HepG2 (cell line): ENCODE measurements around the gene PROP1. TPM values are rescaled to one million over a fixed set of nuclear protein-coding genes. Genes with fewer than 3 reads are reported as not detected.

Experiments
- FOXJ3 ChIP-seq: sonication (generic); formaldehyde crosslinking; IDR thresholded peaks from 2 replicates; pipeline ENCODE4 v1.4.0; 2020; ENCODE audit warnings: missing genetic modification reagents, mild to moderate bottlenecking, borderline replicate concordance
- NCOR1 ChIP-seq: fragments of 200-600 bp; sonication (generic); IDR thresholded peaks from 2 replicates; pipeline ENCODE4 v1.7.0; 2017; ENCODE audit warnings: antibody characterized with exemption, low read length, borderline replicate concordance
- REL ChIP-seq: sonication (generic); formaldehyde crosslinking; conservative IDR thresholded peaks from 2 replicates; pipeline ENCODE4 v1.8.0; 2022; ENCODE audit warnings: mild to moderate bottlenecking, missing genetic modification reagents, moderate library complexity
- RELA ChIP-seq: sonication (generic); formaldehyde crosslinking; IDR thresholded peaks from 2 replicates; pipeline ENCODE4 v1.4.0; 2020; ENCODE audit warnings: missing genetic modification reagents
- ZNF564 ChIP-seq: sonication (generic); formaldehyde crosslinking; IDR thresholded peaks from 2 replicates; pipeline ENCODE4 v1.8.1; 2023; ENCODE audit warnings: mild to moderate bottlenecking, missing genetic modification reagents
- ZNF737 ChIP-seq: sonication (generic); formaldehyde crosslinking; IDR thresholded peaks from 2 replicates; pipeline ENCODE4 v1.5.0; 2020; ENCODE audit warnings: missing genetic modification reagents, mild to moderate bottlenecking, borderline replicate concordance
- ZSCAN9 ChIP-seq: IDR thresholded peaks from 2 replicates; pipeline ENCODE4 v1.6.1; 2016; ENCODE audit warnings: borderline replicate concordance
- polyA plus RNA-seq, 8 experiments: library from polyadenylated mRNA; depleted of rRNA in 3 of 8; stranded (reverse) in 7 of 8; unstranded in 1 of 8; fragments of >200 nt; fragmentation: Illumina TruSeq in 4 of 8; extraction: Trizol in 4 of 8; gene quantifications; 2 replicates each; pipeline versions ENCODE4 v1.2.1 to v1.2.3, GENCODE V29; 2011 to 2016; ENCODE audit warnings: low read depth in 4 of 8, missing spikeins in 1 of 8, mixed read lengths in 1 of 8; ENCODE audit not compliant: insufficient read depth in 1 of 8
- total RNA-seq, 5 experiments: library from RNA; depleted of rRNA; stranded (reverse); fragments of >200 nt; fragmentation: Illumina TruSeq; extraction: Trizol; gene quantifications; 2 replicates each; pipeline ENCODE4 v1.2.3, GENCODE V29; 2016; ENCODE audit warnings: low read depth in 1 of 5
- TF ChIP-seq, protein P1 (sequence below): sonication (generic); formaldehyde crosslinking; IDR thresholded peaks from 2 replicates; pipeline ENCODE4 v1.5.0; 2020; ENCODE audit warnings: missing genetic modification reagents, mild to moderate bottlenecking, borderline replicate concordance
- TF ChIP-seq, protein P2 (sequence below): fragments of 450-650 bp; IDR thresholded peaks from 2 replicates; pipeline ENCODE4 v1.6.1; 2016
- TF ChIP-seq, protein P3 (sequence below): sonication (generic); formaldehyde crosslinking; IDR thresholded peaks from 2 replicates; pipeline ENCODE4 v1.4.0; 2020; ENCODE audit warnings: missing genetic modification reagents
- TF ChIP-seq, protein P4 (sequence below): sonication (generic); formaldehyde crosslinking; IDR thresholded peaks from 2 replicates; pipeline ENCODE4 v1.4.0; 2020; ENCODE audit warnings: missing genetic modification reagents
- TF ChIP-seq, protein P5 (sequence below): sonication (generic); formaldehyde crosslinking; IDR thresholded peaks from 2 replicates; pipeline ENCODE4 v1.9.0; 2021; ENCODE audit warnings: missing genetic modification reagents, borderline replicate concordance

Gene PROP1
- total and polyA plus RNA-seq, 2 of the 13 experiments (the other 11 are each of a cell fraction or from before 2014, with no cell fraction given), result not detected

DNA sequence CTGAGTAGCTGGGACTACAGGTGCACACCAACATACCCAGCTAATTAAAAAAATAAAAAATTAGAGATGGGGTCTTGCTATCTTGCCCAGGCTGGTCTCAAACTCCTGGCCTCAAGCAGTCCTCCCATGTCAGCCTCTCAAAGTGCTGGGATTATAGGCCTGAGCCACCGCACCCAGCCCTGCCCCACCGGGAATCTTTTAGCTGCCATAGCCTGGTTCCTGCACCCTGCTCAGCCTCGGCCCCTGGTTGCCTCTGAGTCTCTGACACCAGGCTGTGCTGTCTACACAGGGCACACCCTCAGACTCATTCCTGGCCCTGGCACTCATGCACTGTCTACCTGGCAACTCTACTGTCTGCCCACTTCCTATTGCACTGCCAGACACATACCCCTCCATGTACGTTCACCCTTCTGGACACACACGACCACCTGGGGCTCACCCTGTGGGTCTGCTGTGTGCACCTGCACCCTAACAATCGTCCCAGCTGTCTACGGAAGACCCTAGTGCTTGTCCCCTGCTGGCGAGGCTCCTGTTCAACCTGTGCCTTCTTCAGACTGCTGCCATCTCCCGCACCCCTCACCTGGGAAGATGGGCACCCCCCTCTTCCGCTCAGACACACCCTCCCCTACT lies 1.4 kb downstream of the PROP1 start (continued):
- TF ChIP-seq, protein P1, sequence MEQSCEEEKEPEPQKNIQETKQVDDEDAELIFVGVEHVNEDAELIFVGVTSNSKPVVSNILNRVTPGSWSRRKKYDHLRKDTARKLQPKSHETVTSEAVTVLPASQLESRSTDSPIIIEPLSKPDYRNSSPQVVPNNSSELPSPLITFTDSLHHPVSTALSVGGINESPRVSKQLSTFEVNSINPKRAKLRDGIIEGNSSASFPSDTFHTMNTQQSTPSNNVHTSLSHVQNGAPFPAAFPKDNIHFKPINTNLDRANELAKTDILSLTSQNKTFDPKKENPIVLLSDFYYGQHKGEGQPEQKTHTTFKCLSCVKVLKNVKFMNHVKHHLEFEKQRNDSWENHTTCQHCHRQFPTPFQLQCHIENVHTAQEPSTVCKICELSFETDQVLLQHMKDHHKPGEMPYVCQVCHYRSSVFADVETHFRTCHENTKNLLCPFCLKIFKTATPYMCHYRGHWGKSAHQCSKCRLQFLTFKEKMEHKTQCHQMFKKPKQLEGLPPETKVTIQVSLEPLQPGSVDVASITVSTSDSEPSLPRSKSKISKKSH (CRISPR knock-in tag), result no peak
- TF ChIP-seq REL (CRISPR knock-in tag) (no peak), RELA (CRISPR knock-in tag) (no peak), FOXJ3 (CRISPR knock-in tag) (no peak), ZSCAN9 (no peak), NCOR1 (no peak), ZNF564 (CRISPR knock-in tag) (no peak), ZNF737 (CRISPR knock-in tag) (no peak)
- TF ChIP-seq, protein P2, sequence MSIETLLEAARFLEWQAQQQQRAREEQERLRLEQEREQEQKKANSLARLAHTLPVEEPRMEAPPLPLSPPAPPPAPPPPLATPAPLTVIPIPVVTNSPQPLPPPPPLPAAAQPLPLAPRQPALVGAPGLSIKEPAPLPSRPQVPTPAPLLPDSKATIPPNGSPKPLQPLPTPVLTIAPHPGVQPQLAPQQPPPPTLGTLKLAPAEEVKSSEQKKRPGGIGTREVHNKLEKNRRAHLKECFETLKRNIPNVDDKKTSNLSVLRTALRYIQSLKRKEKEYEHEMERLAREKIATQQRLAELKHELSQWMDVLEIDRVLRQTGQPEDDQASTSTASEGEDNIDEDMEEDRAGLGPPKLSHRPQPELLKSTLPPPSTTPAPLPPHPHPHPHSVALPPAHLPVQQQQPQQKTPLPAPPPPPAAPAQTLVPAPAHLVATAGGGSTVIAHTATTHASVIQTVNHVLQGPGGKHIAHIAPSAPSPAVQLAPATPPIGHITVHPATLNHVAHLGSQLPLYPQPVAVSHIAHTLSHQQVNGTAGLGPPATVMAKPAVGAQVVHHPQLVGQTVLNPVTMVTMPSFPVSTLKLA, result no peak
- TF ChIP-seq, protein P3, sequence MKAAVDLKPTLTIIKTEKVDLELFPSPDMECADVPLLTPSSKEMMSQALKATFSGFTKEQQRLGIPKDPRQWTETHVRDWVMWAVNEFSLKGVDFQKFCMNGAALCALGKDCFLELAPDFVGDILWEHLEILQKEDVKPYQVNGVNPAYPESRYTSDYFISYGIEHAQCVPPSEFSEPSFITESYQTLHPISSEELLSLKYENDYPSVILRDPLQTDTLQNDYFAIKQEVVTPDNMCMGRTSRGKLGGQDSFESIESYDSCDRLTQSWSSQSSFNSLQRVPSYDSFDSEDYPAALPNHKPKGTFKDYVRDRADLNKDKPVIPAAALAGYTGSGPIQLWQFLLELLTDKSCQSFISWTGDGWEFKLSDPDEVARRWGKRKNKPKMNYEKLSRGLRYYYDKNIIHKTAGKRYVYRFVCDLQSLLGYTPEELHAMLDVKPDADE (CRISPR knock-in tag), result no peak
- TF ChIP-seq, protein P4, sequence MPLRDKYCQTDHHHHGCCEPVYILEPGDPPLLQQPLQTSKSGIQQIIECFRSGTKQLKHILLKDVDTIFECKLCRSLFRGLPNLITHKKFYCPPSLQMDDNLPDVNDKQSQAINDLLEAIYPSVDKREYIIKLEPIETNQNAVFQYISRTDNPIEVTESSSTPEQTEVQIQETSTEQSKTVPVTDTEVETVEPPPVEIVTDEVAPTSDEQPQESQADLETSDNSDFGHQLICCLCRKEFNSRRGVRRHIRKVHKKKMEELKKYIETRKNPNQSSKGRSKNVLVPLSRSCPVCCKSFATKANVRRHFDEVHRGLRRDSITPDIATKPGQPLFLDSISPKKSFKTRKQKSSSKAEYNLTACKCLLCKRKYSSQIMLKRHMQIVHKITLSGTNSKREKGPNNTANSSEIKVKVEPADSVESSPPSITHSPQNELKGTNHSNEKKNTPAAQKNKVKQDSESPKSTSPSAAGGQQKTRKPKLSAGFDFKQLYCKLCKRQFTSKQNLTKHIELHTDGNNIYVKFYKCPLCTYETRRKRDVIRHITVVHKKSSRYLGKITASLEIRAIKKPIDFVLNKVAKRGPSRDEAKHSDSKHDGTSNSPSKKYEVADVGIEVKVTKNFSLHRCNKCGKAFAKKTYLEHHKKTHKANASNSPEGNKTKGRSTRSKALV (CRISPR knock-in tag), result no peak
- TF ChIP-seq, protein P5, sequence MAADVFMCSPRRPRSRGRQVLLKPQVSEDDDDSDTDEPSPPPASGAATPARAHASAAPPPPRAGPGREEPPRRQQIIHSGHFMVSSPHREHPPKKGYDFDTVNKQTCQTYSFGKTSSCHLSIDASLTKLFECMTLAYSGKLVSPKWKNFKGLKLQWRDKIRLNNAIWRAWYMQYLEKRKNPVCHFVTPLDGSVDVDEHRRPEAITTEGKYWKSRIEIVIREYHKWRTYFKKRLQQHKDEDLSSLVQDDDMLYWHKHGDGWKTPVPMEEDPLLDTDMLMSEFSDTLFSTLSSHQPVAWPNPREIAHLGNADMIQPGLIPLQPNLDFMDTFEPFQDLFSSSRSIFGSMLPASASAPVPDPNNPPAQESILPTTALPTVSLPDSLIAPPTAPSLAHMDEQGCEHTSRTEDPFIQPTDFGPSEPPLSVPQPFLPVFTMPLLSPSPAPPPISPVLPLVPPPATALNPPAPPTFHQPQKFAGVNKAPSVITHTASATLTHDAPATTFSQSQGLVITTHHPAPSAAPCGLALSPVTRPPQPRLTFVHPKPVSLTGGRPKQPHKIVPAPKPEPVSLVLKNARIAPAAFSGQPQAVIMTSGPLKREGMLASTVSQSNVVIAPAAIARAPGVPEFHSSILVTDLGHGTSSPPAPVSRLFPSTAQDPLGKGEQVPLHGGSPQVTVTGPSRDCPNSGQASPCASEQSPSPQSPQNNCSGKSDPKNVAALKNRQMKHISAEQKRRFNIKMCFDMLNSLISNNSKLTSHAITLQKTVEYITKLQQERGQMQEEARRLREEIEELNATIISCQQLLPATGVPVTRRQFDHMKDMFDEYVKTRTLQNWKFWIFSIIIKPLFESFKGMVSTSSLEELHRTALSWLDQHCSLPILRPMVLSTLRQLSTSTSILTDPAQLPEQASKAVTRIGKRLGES (CRISPR knock-in tag), result no peak
